ENCODE measurements around the gene LORICRIN.
"Not testable (repeated sequence)": the region's sequence is repeated elsewhere in the genome, so short reads cannot be mapped to it uniquely, and the experiment has no call there.

The LORICRIN gene, protein sequence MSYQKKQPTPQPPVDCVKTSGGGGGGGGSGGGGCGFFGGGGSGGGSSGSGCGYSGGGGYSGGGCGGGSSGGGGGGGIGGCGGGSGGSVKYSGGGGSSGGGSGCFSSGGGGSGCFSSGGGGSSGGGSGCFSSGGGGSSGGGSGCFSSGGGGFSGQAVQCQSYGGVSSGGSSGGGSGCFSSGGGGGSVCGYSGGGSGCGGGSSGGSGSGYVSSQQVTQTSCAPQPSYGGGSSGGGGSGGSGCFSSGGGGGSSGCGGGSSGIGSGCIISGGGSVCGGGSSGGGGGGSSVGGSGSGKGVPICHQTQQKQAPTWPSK

GRCh38 chr1:153259387-153259786 lies at the start of gene LORICRIN:
TSS of gene LORICRIN (plus strand) at chr1:153259687. CDS start at chr1:153260950, 1,263 bp downstream.
- Mint-ChIP-seq H3K9me3 (no peaks in the 10 kb centered on the region), H3K27me3 (peaks cover 36% of the 10 kb centered on the region), H3K36me3 (no peaks in the 10 kb centered on the region), H3K4me3 (peak within 1 kb of the TSS; percentile 83), H3K4me1 (peaks cover 27% of the 10 kb centered on the region), H3K27ac (no peak within 1 kb of the TSS)

DNA sequence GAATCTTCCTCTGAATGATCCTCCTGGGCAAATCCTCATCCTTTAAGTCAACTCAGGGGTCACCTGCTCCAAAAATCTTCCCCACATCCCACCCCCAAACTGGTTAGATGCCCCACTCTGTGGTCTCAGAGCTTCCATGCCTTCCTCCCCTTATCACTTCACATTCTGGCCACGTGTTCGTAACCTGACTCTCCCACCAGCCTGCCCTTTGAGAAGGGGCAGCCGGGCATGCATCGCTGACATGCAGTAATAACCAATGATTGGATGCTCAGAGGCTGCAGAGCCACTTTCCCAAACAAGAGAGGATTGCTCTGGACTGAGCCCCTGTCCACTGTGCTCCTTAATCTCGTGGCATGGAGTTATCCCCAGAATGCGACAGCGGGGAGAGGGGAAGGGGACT lies 49.3 kb upstream of the LORICRIN start:
- Mint-ChIP-seq H3K27me3 (peaks cover 11% of the 10 kb centered on the region), H3K4me1 (no peaks in the 10 kb centered on the region), H3K9me3 (no peaks in the 10 kb centered on the region), H3K4me3 (no peak overlapping the region), H3K27ac (no peak overlapping the region), H3K36me3 (no peaks in the 10 kb centered on the region)

DNA sequence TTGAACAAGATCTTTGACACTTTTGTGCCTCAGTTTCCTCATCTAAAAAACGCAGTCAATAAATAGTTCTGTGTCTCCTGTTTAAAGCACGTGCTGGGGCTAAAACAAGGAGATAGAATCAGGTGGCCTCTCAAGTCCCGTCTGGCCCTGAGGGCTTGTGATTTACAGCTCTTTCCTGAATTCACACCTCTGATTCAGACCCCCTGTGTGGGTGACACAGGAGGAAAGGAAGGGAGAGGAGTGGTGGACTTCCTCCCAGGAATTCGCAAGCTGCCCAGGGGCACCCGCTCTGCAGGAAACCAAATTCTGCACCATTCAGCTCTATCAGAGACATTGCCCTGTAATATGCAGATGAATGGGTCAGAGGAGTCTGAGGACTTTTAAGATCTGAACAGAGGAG lies 47.3 kb upstream of the LORICRIN start:
- no peaks in the 10 kb centered on the region for H3K9me3 Mint-ChIP-seq
- H3K27me3 Mint-ChIP-seq = peaks cover 8% of the 10 kb centered on the region
- no peaks in the 10 kb centered on the region for H3K36me3 Mint-ChIP-seq
- H3K4me1 Mint-ChIP-seq = no peaks in the 10 kb centered on the region
- H3K4me3 Mint-ChIP-seq = no peak overlapping the region
- H3K27ac Mint-ChIP-seq = no peak overlapping the region

DNA sequence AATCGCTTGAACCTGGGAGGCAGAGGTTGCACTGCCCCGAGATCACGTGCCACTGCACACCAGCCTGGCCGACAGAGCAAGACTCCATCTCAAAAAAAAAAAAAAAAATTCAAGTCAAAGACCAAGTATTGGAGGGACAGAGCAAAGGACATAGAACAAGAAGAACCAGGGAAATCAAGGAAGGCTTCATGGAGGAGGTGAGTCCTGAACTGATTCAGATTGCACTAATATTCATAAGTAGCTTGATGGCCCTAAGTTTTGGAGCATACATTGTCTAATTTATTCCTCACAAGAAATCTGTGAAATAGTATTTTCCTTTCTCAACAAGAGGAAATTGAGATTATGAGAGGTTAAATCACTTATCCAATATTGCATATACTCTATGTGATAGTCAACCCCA lies 46.0 kb upstream of the LORICRIN start:
- peaks cover 5% of the 10 kb centered on the region for H3K27me3 Mint-ChIP-seq
- no peak overlapping the region for H3K27ac Mint-ChIP-seq
- H3K36me3 Mint-ChIP-seq = no peaks in the 10 kb centered on the region
- H3K4me3 Mint-ChIP-seq = no peak overlapping the region
- no peaks in the 10 kb centered on the region for H3K4me1 Mint-ChIP-seq
- H3K9me3 Mint-ChIP-seq = no peaks in the 10 kb centered on the region

DNA sequence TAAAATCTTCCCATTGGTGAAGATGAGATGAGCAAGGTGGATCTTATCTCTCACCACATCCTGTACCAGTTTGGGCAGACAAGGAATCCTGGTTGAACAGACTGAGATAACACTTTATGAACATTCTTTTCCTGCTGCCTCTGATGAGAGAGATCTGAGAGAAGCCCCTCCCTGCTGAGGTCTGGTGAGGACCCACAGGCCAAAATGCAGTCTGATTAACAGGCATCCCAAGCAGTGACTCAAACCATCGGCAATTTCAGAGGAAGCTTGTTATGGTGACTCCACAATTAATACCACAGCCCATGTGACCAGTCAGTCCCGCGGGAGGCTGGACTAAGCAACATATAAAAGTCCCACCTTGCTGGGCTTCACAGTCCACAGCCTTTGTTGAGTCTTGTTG lies 42.3 kb upstream of the LORICRIN start, which contains the start of gene PRR9:
Gene PRR9, plus strand, starts transcription at position 373 of the 400 bp plus-strand sequence. CDS start 561 bp downstream, outside the sequence.
- Mint-ChIP-seq H3K27ac (peak within 1 kb of the TSS; percentile 47), H3K27me3 (peaks cover 8% of the 10 kb centered on the region), H3K4me1 (no peaks in the 10 kb centered on the region)

DNA sequence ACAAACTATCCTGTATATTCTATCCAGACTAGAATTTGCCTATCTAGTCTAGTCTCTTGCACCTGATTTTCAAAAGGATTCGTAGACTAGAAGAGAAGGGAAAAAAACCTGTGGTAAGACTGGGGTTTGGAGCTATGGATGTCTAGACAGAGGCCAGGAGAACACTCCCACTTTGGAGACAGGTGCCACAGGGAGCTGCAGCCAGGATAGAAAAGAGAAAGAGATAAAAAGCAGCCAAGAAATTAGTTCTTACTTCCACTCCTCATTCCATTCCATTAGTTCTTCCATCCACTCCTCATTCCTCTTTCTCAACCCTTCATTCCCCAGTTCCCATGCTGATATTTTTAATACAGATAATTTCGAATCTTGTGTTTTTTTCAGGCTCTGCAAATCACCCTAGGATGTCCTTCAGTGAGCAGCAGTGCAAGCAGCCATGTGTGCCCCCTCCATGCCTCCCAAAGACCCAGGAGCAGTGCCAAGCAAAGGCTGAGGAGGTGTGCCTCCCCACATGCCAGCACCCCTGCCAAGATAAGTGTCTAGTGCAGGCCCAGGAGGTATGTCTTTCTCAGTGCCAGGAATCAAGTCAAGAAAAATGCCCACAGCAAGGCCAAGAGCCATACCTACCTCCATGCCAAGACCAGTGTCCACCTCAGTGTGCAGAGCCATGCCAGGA lies 41.6 kb upstream of the LORICRIN start:
- Mint-ChIP-seq H3K4me1 (no peaks in the 10 kb centered on the region), H3K9me3 (no peaks in the 10 kb centered on the region), H3K27ac (peak overlapping the region; percentile 47), H3K27me3 (peaks cover 7% of the 10 kb centered on the region), H3K4me3 (no peak overlapping the region), H3K36me3 (no peaks in the 10 kb centered on the region)

More for the DNA sequence above, 42.3 kb upstream of the LORICRIN start, which contains the start of gene PRR9:
- Mint-ChIP-seq H3K4me3 (no peak within 1 kb of the TSS), H3K9me3 (no peaks in the 10 kb centered on the region), H3K36me3 (no peaks in the 10 kb centered on the region)

- no peaks in the 10 kb centered on the region for H3K36me3 Mint-ChIP-seq
- no peak overlapping the region for H3K4me3 Mint-ChIP-seq
- H3K27ac Mint-ChIP-seq = no peak overlapping the region
- peaks cover 3% of the 10 kb centered on the region for H3K27me3 Mint-ChIP-seq
- no peaks in the 10 kb centered on the region for H3K9me3 Mint-ChIP-seq
- no peaks in the 10 kb centered on the region for H3K4me1 Mint-ChIP-seq
These were observed 38.7 kb upstream of the LORICRIN start for GRCh38 chr1:153220606-153221303.

- H3K4me1 Mint-ChIP-seq, H3K36me3 Mint-ChIP-seq, H3K27me3 Mint-ChIP-seq, H3K4me3 Mint-ChIP-seq, H3K27ac Mint-ChIP-seq, H3K9me3 Mint-ChIP-seq: not testable (repeated sequence)
These were observed 36.2 kb upstream of the LORICRIN start for GRCh38 chr1:153223040-153223891.

DNA sequence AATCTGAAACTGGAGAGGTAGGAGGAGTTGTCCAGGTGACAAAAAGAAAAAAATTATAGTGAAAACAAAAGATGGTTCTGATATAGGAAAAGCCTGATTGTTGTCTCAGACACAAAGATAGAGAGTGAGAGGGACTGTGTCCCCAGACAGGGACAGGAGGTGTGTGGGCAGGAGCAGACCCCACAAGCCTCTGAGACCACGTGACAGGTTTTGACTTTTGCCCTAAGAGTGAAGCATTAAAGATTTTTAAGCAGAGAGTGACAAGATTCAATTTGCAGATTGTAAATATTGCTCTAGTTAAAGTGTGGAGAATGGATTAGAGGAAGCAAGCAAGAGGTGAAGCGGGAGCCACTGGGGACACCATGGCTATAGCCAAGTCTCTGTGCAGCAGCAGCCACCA lies 31.7 kb upstream of the LORICRIN start:
- Mint-ChIP-seq H3K4me1 (no peaks in the 10 kb centered on the region), H3K9me3 (no peaks in the 10 kb centered on the region)

GRCh38 chr1:153228491-153228890 lies 31.0 kb upstream of the LORICRIN start:
- Mint-ChIP-seq H3K27me3 (peaks cover 15% of the 10 kb centered on the region), H3K27ac (no peak overlapping the region), H3K9me3 (no peaks in the 10 kb centered on the region), H3K36me3 (no peaks in the 10 kb centered on the region), H3K4me1 (no peaks in the 10 kb centered on the region), H3K4me3 (no peak overlapping the region)

More for the DNA sequence above, 31.7 kb upstream of the LORICRIN start:
- Mint-ChIP-seq H3K4me3 (no peak overlapping the region), H3K27me3 (peaks cover 12% of the 10 kb centered on the region), H3K27ac (no peak overlapping the region), H3K36me3 (no peaks in the 10 kb centered on the region)

GRCh38 chr1:153229076-153229829 lies 30.2 kb upstream of the LORICRIN start:
- H3K27me3 Mint-ChIP-seq = peaks cover 15% of the 10 kb centered on the region
- H3K27ac Mint-ChIP-seq, H3K9me3 Mint-ChIP-seq, H3K4me3 Mint-ChIP-seq, H3K4me1 Mint-ChIP-seq, H3K36me3 Mint-ChIP-seq: not testable (repeated sequence)

DNA sequence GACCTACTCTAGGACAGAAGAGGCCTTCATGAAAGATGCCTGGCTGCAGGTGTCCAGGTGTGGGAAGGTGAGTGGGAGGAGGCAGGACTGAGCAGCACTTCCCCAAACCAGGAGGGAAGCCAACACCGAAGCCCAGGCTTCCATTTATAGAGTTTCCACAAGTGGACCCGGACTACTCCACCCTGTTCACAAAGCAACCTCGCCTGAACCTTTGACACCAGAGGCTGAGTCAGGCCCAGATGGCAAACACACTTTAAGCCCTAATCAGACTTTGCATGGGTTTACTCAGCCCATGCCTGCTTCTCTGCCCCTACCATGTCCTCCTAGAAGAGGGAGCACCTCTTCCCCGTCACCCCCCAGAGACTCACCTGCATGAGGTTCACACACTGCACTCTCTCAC lies 28.1 kb upstream of the LORICRIN start:
- H3K9me3 Mint-ChIP-seq = no peaks in the 10 kb centered on the region
- H3K27me3 Mint-ChIP-seq = peaks cover 17% of the 10 kb centered on the region
- no peak overlapping the region for H3K4me3 Mint-ChIP-seq
- no peaks in the 10 kb centered on the region for H3K36me3 Mint-ChIP-seq
- no peak overlapping the region for H3K27ac Mint-ChIP-seq
- no peaks in the 10 kb centered on the region for H3K4me1 Mint-ChIP-seq

DNA sequence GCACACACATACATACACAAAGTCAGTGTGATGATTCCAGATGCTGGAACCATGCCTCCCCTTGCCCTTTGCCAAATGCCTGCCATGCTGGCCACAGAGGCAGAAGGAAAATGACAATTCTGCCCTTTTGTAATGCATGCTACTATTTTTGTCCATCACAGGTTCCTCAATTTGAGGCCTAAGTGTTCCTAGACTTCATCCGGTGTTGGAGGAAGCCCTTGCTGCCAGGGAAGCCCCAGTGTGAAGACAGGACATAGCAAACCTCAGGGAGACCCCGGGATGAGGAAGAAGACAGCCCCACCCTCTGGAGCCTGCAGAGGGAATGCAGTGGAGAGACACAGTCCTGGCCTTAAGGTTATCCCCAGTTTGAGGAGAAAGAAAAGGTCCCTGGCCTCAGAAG lies 27.7 kb upstream of the LORICRIN start:
- H3K4me3 Mint-ChIP-seq = no peak overlapping the region
- H3K27ac Mint-ChIP-seq = no peak overlapping the region
- H3K9me3 Mint-ChIP-seq = no peaks in the 10 kb centered on the region
- peaks cover 17% of the 10 kb centered on the region for H3K27me3 Mint-ChIP-seq
- H3K36me3 Mint-ChIP-seq = no peaks in the 10 kb centered on the region
- H3K4me1 Mint-ChIP-seq = no peaks in the 10 kb centered on the region

DNA sequence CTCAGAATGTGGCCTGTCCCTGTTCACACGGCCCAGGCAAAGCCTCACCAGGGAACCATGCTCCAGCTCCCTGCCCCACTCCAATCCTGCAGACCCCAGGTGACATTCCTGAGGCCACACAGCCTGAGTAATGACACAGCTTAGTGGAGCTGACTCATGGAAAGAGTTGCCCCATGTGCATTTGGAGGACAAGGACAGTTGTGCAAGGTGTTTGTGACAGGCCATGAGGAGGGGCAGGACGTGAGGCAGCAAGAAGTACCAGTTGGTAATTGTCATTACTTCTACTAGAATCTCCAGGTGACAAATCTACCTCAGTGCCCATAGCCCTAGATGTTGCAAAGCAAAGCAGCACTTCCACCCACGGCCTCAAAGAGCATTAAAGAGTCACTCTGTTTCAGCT lies 26.9 kb upstream of the LORICRIN start:
- Mint-ChIP-seq H3K4me3 (no peak overlapping the region), H3K36me3 (no peaks in the 10 kb centered on the region), H3K27me3 (peaks cover 17% of the 10 kb centered on the region), H3K27ac (no peak overlapping the region), H3K9me3 (no peaks in the 10 kb centered on the region), H3K4me1 (no peaks in the 10 kb centered on the region)

GRCh38 chr1:153233448-153233847 lies 26.0 kb upstream of the LORICRIN start:
- Mint-ChIP-seq H3K27me3 (peaks cover 17% of the 10 kb centered on the region), H3K9me3 (no peaks in the 10 kb centered on the region), H3K4me3 (no peak overlapping the region)

More at GRCh38 chr1:153233448-153233847, 26.0 kb upstream of the LORICRIN start:
- Mint-ChIP-seq H3K36me3 (no peaks in the 10 kb centered on the region), H3K27ac (no peak overlapping the region), H3K4me1 (no peaks in the 10 kb centered on the region)
